ENCODE data around the gene EIF1.

DNA sequence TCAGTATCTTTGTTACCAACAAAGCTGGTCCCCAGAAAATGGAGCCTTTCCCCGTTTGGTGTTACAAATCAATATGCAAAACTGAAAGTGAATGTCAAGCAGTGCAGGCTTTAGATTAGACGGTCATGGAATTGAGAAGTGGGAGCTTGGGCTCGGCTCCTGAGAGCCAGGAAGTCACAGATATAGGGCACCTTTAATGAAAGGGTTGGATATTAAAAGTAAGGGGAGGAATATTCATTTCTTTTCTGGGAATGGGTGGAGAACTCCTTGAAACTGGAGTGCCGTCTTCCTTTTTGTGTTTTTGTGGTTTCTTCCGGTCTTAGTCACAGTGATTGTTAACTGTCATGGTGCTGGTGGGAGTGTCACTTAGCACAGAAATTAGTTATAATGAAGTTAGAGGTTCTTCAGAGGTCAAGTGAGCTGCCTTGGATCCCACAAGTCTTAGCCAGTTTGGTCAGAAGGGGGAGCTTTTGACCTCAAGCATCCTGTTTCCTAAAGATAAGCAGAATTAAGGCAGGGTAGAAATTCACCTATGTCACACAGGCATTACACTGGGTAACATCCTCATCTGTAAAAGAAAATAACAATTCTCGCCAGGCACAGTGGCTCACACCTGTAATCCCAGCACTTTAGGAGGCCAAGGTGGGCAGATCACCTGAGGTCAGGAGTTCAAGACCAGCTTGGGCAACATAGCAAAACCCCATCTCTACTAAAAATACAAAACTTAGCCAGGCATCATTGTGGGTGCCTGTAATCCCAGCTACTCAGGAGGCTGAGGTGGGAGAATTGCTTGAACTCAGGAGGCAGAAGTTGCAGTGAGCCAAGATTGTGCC lies 9.6 kb upstream of the EIF1 start:
- TF ChIP-seq CTCF (IDR thresholded peaks at IDR 0.05) (no peak), POLR2A (IDR thresholded peaks at IDR 0.05) (no peak)
